T47D (cell line): ENCODE results near the gene HLA-F.

Source experiments
- DNase-seq, 2 experiments: peaks; one replicate each; pipeline versions ENCODE4 v3.0.0 to v3.0.0-alpha.2; 2011 to 2012; ENCODE audit warnings: low read depth in 1 of 2, low spot score in 1 of 2
- JUND ChIP-seq: IDR thresholded peaks from 2 replicates; pipeline ENCODE4 v1.6.1; 2012; ENCODE audit warnings: low read depth
- in situ Hi-C: cut with HindIII; loops from 2 replicates; pipeline ENCODE4 v1.10.0; 2016; ENCODE audit warnings: low sequenced_read_pairs, low pct_unique_long_range_greater_than_20kb

HLA-F gene

DNA sequence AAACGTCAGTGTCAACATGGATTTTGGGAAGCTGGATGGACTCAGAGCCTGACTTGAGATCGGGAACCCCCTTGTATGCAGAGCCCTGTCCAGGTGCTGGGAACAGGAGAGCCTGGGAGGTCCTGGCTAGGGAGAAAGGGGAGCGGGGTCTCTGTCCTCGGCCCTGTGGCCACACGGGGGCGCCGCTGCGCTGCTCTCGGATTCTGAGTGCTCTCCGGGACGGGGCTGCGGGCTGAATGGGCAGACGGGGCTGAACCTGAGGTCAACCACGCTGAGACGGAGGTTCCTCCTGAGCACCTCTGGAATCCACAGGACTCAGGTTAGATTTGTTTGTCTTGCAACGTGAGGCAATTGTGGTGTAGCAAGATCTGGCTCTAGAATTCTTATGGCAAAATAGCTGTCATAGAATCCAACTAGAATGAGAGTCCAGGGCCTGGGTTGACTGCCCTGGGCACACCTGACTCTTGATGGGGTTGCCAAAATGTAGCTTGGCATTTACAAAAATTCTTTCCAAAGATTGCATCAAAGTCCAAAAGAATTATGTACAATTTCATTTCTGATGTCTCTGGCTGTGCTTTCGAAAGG is 20.6 kb upstream of the HLA-F start:
- TF ChIP-seq JUND: no peak
- in situ Hi-C loops: no loop called here
- peak in 1 of 2 experiments; percentile 40 for DNase-seq

DNA sequence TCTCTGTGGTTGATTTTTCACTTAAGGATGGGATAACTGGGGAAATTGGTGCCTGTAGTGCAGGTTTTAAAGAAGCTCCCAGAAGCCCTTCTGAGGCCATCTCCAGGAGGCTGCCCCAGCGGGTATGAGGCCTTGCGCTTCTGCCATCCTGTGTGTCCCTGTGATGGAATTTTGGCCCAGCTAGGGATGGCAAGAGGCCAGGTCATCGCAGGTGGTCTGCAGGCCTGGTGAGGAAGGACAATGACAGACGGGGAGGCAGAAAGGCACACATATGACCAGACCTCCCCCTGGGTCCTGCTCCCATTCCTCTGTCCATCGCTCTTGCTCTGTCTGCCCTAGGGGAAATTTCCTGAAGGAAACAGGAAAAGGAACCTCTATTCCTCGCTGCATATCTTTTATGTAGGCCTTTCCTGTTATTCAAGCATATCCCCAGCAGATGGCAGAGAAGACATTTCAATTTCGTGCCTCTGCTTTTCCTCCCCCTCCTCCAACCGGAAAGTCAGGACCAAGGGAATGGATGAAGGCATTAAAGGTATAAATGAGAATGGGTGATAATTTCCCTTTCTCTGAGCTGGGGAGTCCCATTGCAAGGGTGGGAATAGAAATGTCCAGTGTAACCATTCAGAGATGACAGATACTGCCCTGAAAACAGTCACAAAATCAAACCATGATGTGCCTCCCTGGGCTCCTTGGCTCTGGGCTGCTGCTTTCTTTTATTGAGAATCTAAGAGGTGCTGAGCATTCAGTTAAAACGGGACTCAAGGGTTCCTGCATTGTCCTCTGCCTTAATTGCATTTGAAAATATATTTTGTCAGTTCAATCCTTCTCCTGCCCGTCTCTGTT is 17.6 kb upstream of the HLA-F start:
- in situ Hi-C loops: no loop called here
- peak; percentile 48 to 84 for DNase-seq
- no peak for TF ChIP-seq JUND

DNA sequence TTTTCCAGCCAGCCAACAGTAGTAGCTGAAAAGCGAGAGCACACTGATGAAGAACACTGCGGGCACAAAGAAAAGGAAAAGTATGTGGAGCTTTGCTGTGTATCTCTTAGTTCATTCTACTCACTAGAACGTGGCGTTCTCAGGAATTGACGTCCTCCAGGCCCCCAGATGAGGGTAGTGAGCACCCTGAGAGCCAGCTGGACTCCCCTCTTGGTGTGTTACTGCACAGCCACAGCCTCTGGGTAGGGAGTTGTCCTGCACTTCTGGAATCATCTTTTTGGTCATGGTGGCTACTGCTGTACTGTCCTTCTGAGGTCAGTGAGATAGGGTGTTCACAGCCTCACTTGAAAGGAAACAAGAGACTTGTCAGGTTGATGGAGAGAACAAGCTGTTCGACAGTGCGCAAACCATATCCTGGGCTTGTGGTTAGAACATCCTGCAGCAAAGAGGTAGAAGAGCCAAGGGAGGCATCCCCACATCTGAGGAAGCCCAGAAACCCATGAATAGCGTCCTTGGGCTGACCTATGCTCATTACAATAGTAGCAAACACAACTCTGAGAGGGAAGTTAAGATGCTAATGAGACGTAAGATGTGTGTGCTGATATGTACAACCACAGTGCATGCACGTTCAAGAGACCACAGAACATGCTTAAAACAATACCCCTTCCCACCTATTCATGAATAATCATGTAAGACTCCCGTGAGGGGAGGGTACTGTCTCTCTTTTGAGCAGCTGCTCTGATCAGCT is 14.6 kb upstream of the HLA-F start:
- in situ Hi-C loops: no loop called here
- DNase-seq: no peak
- no peak for TF ChIP-seq JUND

DNA sequence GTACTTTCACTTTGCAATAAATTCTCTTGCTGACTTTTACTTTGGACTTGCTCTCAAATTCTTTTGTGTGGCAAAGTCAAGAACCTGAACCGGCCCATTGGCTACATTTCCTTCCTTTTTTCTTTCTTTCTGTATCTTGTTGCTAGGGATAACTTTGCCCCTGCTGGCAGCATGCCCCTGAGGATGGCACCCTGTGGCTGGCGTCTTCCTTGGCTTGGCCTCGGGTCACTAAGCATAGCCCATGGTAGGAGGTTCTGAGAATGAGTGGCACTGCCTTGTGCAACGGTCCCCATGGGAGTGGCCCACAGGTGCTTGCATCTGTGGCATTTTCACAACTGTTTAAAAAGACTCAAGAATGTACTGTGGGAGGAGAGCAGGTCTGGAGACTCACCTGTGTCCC is 14.0 kb upstream of the HLA-F start:
- no peak for TF ChIP-seq JUND
- no peak for DNase-seq
- in situ Hi-C loops: no loop called here

DNA sequence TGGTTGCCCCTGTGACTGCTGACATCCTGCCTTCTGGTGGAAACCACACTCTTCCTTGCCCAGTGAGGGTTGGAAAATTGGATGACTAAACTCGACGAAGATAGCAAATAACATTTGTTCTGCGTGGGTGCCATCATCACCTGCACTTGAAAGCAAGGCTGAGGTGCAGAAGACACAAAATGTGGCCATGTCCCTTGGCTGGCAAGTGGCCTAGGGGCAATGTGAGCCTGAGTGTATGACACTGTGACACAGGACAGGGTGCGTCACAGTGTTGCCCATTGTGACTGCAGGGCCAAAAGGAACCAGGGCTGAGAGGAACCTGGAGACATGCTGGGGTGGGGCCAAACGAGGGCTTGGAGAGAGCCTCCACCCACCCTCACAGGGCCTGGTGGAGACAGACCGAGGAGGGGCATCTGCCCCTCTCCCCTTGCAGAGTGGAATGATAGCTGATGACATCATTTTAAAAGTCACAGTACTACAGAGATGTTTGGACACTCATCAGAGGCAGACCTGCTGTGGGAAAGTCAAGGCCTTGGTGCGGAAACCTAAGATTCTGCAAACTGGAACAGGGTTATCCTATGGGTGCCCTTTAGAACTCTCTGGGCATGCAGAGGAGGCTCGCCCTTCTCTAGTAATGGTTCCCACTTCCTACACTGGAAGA is 12.8 kb upstream of the HLA-F start:
- no peak for DNase-seq
- in situ Hi-C loops: no loop called here
- TF ChIP-seq JUND: no peak

DNA sequence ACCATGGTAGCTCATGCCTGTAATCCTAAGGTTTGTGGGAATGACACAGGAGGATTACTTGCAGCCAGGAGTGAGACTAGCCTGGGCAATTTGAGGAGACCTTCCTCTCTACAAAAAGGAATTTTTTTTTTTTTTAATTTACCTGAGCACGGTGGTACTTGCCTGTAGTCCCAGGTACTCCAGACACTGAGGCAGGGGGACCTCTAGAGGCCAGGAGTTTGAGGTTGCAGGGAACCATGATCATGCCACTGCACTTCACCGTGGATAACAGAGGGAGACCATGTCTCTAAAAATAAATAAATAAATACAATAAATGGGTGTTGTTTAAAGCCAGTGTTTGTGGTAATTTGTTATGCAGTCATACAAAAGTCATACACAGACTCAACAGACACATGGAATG is 2.4 kb upstream of the HLA-F start:
- in situ Hi-C loops: no loop called here
- peak in 1 of 2 experiments; percentile 12 for DNase-seq
- no peak for TF ChIP-seq JUND

DNA sequence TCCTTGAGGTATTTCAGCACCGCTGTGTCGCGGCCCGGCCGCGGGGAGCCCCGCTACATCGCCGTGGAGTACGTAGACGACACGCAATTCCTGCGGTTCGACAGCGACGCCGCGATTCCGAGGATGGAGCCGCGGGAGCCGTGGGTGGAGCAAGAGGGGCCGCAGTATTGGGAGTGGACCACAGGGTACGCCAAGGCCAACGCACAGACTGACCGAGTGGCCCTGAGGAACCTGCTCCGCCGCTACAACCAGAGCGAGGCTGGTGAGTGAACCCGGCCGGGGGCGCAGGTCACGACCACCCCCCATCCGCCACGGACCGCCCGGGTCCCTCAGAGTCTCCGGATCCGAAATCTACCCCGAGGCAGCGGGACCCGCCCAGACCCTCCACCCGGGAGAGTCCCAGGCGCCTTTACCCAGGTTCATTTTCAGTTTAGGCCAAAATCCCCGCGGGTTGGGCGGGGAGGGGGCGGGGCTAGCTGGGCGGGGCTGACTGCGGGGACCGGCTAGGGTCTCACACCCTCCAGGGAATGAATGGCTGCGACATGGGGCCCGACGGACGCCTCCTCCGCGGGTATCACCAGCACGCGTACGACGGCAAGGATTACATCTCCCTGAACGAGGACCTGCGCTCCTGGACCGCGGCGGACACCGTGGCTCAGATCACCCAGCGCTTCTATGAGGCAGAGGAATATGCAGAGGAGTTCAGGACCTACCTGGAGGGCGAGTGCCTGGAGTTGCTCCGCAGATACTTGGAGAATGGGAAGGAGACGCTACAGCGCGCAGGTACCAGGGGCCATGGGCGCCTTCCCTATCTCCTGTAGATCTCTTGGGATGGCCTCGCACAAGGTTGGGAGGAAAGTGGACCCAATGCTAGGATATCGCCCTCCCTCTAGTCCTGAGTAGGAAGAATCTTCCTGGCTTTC is 693 bp downstream of the HLA-F start:
- in situ Hi-C loops: no loop called here
- TF ChIP-seq JUND: no peak
- peak; percentile 6 to 16 for DNase-seq

DNA sequence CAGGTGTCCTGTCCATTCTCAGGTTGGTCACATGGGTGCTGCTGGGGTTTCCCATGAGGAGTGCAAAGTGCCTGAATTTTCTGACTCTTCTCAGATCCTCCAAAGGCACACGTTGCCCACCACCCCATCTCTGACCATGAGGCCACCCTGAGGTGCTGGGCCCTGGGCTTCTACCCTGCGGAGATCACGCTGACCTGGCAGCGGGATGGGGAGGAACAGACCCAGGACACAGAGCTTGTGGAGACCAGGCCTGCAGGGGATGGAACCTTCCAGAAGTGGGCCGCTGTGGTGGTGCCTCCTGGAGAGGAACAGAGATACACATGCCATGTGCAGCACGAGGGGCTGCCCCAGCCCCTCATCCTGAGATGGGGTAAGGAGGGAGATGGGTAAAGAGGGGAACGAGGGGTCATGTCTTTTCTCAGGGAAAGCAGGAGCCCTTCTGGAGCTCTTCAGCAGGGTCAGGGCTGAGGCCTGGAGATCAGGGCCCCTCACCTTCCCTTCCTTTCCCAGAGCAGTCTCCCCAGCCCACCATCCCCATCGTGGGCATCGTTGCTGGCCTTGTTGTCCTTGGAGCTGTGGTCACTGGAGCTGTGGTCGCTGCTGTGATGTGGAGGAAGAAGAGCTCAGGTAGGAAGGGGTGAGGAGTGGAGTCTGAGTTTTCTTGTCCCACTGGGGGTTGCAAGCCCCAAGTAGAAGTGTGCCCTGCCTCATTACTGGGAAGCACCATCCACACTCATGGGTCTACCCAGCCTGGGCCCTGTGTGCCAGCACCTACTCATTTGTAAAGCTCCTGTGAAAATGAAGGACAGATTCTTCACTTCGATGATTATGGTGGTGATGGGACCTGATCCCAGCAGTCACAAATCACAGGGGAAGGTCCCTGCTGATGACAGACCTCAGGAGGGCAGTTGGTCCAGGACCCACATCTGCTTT is 2.0 kb downstream of the HLA-F start:
- TF ChIP-seq JUND: no peak
- in situ Hi-C loops: no loop called here
- DNase-seq: no peak

DNA sequence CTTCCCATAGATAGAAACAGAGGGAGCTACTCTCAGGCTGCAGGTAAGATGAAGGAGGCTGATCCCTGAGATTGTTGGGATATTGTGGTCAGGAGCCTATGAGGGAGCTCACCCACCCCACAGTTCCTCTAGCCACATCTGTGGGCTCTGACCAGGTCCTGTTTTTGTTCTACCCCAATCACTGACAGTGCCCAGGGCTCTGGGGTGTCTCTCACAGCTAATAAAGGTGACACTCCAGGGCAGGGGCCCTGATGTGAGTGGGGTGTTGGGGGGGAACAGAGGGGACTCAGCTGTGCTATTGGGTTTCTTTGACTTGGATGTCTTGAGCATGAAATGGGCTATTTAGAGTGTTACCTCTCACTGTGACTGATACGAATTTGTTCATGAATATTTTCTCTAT is 2.8 kb downstream of the HLA-F start:
- TF ChIP-seq JUND: no peak
- no peak for DNase-seq
- in situ Hi-C loops: no loop called here

DNA sequence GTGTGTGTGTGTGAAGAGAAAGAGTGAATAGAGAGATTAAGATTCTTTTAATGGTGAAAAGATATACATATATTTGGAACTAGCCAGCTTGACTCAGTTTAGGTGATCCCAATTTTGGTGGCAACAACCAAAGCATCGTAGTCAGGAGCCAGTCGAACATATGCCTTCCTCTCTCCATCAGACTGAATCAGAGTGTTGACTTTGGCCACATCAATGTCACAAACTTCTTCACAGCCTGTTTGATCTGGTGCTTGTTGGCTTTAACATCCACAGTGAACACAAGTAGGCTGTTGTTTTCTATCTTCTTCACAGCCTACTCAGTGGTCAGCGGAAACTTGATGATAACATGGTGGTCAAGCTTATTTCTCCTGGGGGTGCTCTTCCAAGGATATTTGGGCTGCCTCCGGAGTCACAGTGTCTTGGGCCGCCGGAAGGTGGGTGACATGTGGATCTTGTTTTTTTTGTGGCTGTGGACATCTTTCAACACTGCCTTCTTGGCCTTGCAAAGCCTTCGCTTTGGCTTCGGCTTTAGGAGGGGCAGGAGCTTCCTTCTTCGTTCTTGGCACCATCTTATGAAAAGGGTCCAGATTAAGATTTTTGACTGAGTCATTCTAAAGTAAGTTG is 3.4 kb downstream of the HLA-F start:
- no peak for TF ChIP-seq JUND
- no peak for DNase-seq
- in situ Hi-C loops: no loop called here

DNA sequence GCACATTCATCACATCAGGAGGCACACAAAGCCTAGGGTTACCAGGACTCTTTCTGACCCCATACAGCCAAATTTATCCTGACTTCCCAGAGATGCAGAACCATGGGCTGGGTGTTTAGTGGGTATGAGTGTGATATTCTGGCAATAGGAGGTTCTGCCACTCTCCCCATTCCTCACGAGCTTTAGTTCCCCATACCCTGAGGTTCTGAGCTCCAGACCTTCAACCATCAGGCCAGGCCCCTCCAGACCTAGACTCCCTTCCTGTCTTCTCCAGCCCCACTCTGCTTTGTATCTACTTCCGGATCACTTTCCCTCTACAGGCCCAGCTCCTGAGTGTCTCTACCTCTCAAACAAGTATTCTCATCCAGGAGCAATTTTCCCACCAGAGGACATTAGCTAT is 4.4 kb downstream of the HLA-F start:
- TF ChIP-seq JUND: no peak
- in situ Hi-C loops: no loop called here
- no peak for DNase-seq
